HuH-7.5 (cell line): ENCODE measurements around the gene CDK11B.
"Not testable (repeated sequence)": the region's sequence is repeated elsewhere in the genome, so short reads cannot be mapped to it uniquely, and the experiment has no call there.

ENCODE experiments used
- DNase-seq: peaks from one replicate; pipeline ENCODE4 v3.0.0; 2011; ENCODE audit warnings: low spot score

CDK11B gene

GRCh38 chr1:1683104-1683905 lies 24.5 kb upstream of the CDK11B start:
- no peak for DNase-seq

GRCh38 chr1:1680912-1681273 lies 22.1 kb upstream of the CDK11B start:
- no peak for DNase-seq

GRCh38 chr1:1680031-1680911 lies 21.5 kb upstream of the CDK11B start:
- no peak for DNase-seq

- DNase-seq: no peak
Observed at GRCh38 chr1:1678581-1679380, 20.0 kb upstream of the CDK11B start.

DNA sequence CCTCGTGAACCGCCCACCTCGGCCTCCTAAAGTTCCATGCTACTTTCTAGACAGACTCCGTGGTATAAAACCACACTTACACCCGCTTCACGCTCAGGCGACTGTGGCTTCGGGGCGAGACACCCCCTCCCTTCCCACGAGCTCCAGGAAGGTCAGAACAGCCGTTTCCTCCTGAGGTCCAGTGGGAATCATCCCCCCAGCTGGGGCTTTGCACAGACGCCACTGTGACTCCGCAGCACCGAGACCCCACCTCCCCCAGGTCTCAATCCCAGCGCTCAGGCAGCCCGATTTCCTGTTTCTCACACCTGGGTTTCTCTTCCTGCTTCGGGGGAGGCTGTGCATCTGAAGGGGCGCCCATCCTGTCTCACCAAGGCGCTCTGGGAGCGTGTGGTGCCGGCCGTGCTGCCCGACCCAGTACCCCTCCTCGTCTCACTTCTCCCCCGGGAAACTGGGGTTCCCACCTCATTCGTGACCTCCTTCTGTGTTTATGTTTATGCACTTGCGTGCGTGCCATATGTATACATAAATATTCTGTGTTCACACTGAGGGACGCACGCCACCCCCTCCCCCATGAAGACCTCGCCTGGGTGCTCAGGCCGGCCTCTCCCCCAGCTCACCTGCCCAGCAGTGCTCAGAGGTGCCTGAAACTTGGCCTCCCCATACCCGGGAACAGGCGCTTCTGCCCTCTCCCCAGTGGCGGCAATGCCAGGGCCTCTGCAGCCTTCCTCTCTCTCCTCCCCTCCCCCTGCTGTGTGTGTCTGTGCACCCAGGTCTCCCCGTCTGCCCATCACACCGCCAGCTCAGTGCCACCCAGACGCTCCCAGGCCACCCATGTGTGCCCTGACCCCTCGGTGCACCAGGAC lies 19.1 kb upstream of the CDK11B start:
- DNase-seq: no peak

- not testable (repeated sequence) for DNase-seq
Observed at GRCh38 chr1:1676087-1676486, 17.3 kb upstream of the CDK11B start.

GRCh38 chr1:1675218-1675617 lies 16.4 kb upstream of the CDK11B start:
- not testable (repeated sequence) for DNase-seq

- DNase-seq: not testable (repeated sequence)
Observed at GRCh38 chr1:1674806-1675205, 16.0 kb upstream of the CDK11B start.

DNA sequence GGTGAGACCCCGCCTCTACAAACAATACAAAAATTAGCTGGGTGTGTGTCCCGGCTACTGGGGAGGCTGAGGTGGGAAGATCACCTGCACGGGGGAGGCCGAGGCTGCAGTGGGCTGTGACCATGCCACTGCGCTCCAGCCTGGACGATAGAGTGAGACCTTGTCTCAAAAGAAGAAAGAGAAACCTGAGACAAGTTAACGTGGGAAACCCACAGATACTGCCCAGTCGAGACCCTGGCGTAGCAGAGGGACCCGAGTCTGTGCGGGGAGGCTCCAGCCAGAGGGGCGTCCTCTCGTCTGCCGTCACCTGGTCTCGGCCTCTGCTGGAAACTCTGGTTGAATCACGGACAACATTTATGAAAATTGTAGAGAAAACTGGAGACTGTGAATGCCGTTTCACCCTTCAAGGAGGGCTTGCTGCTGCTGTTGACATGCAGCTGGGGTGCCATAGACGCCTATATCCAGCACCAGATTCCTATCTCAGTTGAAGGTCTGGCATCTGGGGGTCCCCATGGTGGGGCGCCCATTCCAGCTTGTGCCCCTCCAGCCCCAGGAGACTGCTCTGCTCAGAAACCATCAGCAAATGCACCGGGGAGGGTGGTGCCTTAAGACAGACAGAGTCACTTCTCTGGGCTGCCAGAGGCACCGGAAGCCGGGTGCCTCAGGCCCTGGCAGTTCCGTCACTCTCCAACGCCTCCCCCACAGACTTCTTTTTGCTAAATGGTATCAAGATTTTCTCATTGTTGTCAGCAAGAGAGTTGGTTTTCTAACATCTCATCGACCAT lies 13.6 kb upstream of the CDK11B start:
- no peak for DNase-seq

- DNase-seq: no peak
Observed at GRCh38 chr1:1671365-1672119, 12.7 kb upstream of the CDK11B start.

DNA sequence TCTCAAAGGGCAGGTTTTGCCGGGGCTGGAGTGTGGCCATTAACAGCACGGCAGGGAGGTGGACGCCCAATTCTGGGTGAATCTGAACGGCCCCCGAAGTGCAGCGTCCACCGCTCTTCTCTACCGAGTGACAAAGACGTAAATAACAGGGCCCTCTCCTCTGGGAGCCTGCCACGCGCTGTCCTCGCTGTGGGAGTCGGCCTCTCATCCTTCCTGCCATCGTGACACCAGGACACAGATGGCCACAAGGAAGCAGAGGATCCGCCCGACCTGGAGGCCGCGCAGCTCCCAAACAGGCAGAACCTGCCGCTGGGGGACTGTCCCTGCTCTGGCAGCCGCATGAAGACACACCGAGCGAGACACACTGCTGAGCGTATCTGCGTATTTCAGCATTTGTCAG lies 12.1 kb upstream of the CDK11B start:
- DNase-seq: no peak

- DNase-seq: no peak
Observed at GRCh38 chr1:1669468-1670440, 10.9 kb upstream of the CDK11B start.

GRCh38 chr1:1666526-1666925 lies 7.7 kb upstream of the CDK11B start:
- DNase-seq: no peak

DNA sequence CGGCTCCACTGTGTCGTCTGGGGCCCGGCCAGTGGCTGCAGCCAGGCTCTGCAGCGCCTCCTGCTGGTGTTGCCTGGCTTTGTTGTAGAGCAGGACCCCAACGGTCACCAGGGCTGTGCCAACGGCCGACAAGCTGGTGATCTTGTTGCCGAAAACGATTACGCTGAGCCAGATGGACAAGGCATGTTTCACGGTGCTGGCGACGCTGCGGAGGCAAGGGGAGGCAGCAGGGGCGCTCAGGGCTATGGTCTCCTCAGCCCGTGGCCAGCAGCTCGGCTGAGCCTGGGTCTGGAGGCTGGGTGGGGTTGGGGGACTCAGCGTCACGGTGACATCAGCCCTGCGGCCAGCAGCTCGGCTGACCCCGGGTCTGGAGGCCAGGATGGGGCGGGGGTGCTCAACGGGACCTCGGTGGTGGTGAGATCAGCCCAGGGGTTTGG lies 7.0 kb upstream of the CDK11B start:
- DNase-seq: no peak

DNA sequence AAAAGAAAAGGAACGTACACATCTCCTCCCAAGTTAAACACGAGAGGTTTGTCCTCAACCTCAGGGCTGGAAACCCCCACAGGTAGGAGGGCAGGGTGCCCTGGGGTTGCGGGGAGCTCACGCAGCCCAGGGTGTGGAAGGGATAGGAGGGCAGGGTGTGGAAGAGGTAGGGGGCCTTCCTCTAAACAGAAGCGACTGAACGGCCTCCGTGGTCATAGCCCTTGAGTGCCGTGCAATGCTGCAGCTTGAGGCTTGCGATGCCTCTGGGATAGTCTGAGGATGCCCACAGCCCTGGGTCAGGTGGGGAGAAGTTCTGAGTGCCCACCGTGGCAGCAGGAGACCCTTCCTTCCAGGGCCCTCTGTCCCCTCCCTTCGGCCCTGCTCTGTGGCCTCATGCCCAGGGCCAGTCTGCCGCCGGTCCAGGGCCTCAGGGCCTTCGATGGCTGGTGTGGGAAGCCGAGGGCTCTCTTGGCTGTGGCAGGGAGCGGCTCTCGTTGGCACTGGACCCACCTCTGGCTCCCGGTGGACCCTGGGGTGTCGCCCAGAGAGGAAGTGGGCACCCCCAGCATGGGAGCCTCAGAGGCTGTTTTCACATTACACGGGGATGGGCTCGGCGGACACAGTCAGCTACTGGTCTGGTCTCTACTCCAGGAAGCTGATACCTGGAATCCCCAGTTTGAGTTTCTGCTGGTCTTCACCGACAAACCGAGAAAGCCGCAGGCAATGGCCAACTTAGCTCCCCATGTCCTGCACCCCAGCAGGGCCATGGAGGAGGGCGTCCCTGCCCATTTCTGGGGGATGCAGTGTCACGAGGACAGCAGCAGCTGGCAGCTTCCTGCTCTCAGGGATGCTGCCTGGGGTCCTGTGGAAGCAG lies 6.4 kb upstream of the CDK11B start:
- no peak for DNase-seq

DNA sequence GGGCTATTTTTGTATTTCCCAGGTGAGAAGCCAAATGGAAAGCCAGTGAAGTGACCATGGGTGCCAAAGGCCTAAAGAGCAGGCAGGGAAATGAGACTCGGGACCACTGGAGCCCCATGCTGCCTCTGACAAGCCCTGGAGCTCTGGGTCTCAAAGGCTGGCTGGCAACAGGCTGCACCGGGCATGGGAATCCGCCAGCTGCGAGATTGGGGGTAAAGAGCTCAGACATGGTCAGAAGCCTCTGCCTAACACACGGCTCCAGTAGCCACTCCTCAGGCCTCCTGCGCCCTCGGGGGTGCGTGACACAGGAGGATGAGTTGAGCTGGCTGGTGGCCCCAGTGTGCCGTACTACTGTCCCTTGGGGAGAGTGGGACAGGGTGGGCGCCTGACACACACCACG lies 5.5 kb upstream of the CDK11B start:
- DNase-seq: not testable (repeated sequence)

DNA sequence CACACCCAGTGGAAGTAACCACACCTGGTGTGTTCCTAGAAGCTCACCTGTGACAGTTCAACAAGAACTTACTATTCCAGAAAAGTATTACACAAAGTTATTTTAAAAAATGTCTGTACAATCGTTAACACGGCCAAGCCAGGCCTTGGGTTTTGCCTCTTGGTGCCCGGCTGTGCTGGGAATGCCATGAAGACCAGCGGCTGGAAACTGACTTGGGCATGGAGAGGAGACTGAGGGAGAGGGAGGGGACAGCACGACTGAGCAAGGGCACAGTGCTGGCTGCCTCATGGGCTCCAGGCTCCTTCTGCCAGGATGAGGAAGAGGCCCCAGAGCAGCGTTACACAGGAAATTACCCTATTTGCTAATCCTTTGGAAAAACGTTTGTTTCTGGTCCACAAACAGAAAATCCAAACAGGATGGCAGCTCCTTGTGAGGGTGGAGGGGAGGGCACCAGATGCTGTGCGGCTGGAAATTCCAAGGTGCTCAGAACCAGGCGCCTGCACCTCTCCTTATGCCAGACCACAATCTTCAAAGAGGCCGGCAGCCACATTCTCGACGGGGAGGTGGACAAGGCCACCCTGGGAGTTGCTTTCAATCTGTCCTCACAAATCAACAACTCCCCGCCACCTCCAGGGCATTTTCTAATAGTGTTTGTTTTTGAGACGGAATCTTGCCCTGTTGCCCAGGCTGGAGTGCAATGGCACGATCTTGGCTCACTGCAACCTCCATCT lies 4.2 kb upstream of the CDK11B start:
- not testable (repeated sequence) for DNase-seq
